CD14-positive monocyte (primary cell): ENCODE data around the gene GINS2. TPM values are rescaled to one million over a fixed set of nuclear protein-coding genes. Genes with fewer than 3 reads are reported as not detected.
A peak's percentile ranks its signal among the peaks of the same experiment; 100 is the strongest.

Source experiments
- DNase-seq, 3 donors: peaks; one replicate each; pipeline ENCODE4 v3.0.0-alpha.2; 2011 to 2022
- H2AFZ ChIP-seq: 2 replicates; pipeline ENCODE4 v1.6.0; 2012; ENCODE audit warnings: mild to moderate bottlenecking, low read depth, low read length, inconsistent platforms; ENCODE audit not compliant: insufficient read depth, poor library complexity, severe bottlenecking
- H3K27ac ChIP-seq, 2 donors: 1 replicate in 1 of 2; 2 replicates in 1 of 2; pipeline ENCODE4 v1.5.1; 2012 to 2013; ENCODE audit warnings: low read length in 2 of 2, control low read depth in 1 of 2, inconsistent platforms in 1 of 2, low read depth in 1 of 2, mild to moderate bottlenecking in 1 of 2
- H3K27me3 ChIP-seq, 2 donors: one replicate each; pipeline versions ENCODE4 v1.6.0 to v1.6.1; 2011 to 2013; ENCODE audit warnings: low read length in 2 of 2; ENCODE audit not compliant: control insufficient read depth in 2 of 2, insufficient read depth in 2 of 2
- H3K36me3 ChIP-seq, 2 donors: replicated peaks in 1 of 2; 1 replicate in 1 of 2; 2 replicates in 1 of 2; pipeline versions ENCODE4 v1.5.1 to v1.6.1; 2012 to 2013; ENCODE audit warnings: low read length in 2 of 2, control low read depth in 1 of 2, inconsistent platforms in 1 of 2, mild to moderate bottlenecking in 1 of 2; ENCODE audit not compliant: insufficient read depth in 2 of 2, control insufficient read depth in 1 of 2
- H3K4me1 ChIP-seq, 2 donors: 1 replicate in 1 of 2; 2 replicates in 1 of 2; pipeline versions ENCODE4 v1.5.1 to v1.6.1; 2012 to 2013; ENCODE audit warnings: low read length in 2 of 2, control low read depth in 1 of 2, inconsistent platforms in 1 of 2, mild to moderate bottlenecking in 1 of 2, moderate library complexity in 1 of 2; ENCODE audit not compliant: insufficient read depth in 2 of 2, control insufficient read depth in 1 of 2
- H3K4me2 ChIP-seq: replicated peaks from 2 replicates; pipeline ENCODE3; 2012; ENCODE audit warnings: low read length, moderate library complexity, mild to moderate bottlenecking; ENCODE audit not compliant: poor library complexity, severe bottlenecking; ENCODE audit errors: extremely low read depth
- H3K4me3 ChIP-seq, 3 experiments: fragments of 200-600 bp in 1 of 3; sonication (generic) in 1 of 3; replicated peaks in 1 of 3; 1 replicate in 2 of 3; 2 replicates in 1 of 3; pipeline ENCODE4 v1.5.1; 2011 to 2013; ENCODE audit warnings: low read length in 3 of 3, mild to moderate bottlenecking in 3 of 3, control low read depth in 2 of 3, low read depth in 2 of 3, inconsistent platforms in 1 of 3, moderate library complexity in 1 of 3
- H3K79me2 ChIP-seq: 2 replicates; pipeline ENCODE4 v1.6.0; 2012; ENCODE audit warnings: mild to moderate bottlenecking, control low read depth, inconsistent platforms, low read length, moderate library complexity; ENCODE audit not compliant: insufficient read depth
- H3K9ac ChIP-seq: 2 replicates; pipeline ENCODE4 v1.6.0; 2017; ENCODE audit warnings: low read length, mild to moderate bottlenecking; ENCODE audit not compliant: insufficient read depth, poor library complexity, severe bottlenecking
- H3K9me3 ChIP-seq, 2 donors: replicated peaks in 1 of 2; 1 replicate in 1 of 2; 2 replicates in 1 of 2; pipeline versions ENCODE4 v1.5.1 to v1.6.1; 2012 to 2013; ENCODE audit warnings: low read length in 2 of 2, control low read depth in 1 of 2; ENCODE audit not compliant: control insufficient read depth in 1 of 2, insufficient read depth in 1 of 2
- H4K20me1 ChIP-seq: 2 replicates; pipeline ENCODE4 v1.6.0; 2012; ENCODE audit warnings: mild to moderate bottlenecking, low read length, control low read depth, moderate library complexity; ENCODE audit not compliant: insufficient read depth
- H3K27ac Mint-ChIP-seq, 7 donors: one replicate each; pipeline ENCODE4 v1.8.0; 2020; ENCODE audit warnings: mild to moderate bottlenecking in 7 of 7, mixed read lengths in 7 of 7, moderate library complexity in 6 of 7, inconsistent platforms in 2 of 7
- H3K27me3 Mint-ChIP-seq, 3 donors: one replicate each; pipeline ENCODE4 v1.8.0; 2021 to 2022; ENCODE audit warnings: low read depth in 3 of 3, mild to moderate bottlenecking in 3 of 3, mixed read lengths in 3 of 3, moderate library complexity in 3 of 3, inconsistent platforms in 1 of 3
- H3K36me3 Mint-ChIP-seq, 2 donors: one replicate each; pipeline ENCODE4 v1.8.0; 2020; ENCODE audit warnings: mixed read lengths in 2 of 2, inconsistent platforms in 1 of 2, mild to moderate bottlenecking in 1 of 2
- H3K4me1 Mint-ChIP-seq: one replicate; pipeline ENCODE4 v1.8.0; 2020; ENCODE audit warnings: mild to moderate bottlenecking, mixed read lengths
- H3K4me3 Mint-ChIP-seq, 2 donors: one replicate each; pipeline ENCODE4 v1.8.0; 2020; ENCODE audit warnings: mild to moderate bottlenecking in 2 of 2, mixed read lengths in 2 of 2, moderate library complexity in 1 of 2
- H3K9me3 Mint-ChIP-seq, 7 donors: one replicate each; pipeline ENCODE4 v1.8.0; 2020 to 2022; ENCODE audit warnings: mixed read lengths in 7 of 7, mild to moderate bottlenecking in 6 of 7, moderate library complexity in 6 of 7, inconsistent platforms in 2 of 7
- WGBS: methylation state at CpG from one replicate; pipeline ENCODE4 v1.1.5; 2013; ENCODE audit warnings: missing lambda C conversion rate; ENCODE audit not compliant: insufficient coverage; 5-methylcytosine and 5-hydroxymethylcytosine counted together
- intact Hi-C, 2 donors: fragments of 100-400 bp; cut with micrococcal nuclease; formaldehyde crosslinking; loops; one replicate each; pipeline versions ENCODE4 v1.15.0 to v1.15.1; 2023
- polyA plus RNA-seq, 3 donors: library from polyadenylated mRNA; depleted of rRNA in 1 of 3; unstranded in 2 of 3; stranded (reverse) in 1 of 3; fragments of 300-500 nt in 2 of 3; fragments of >200 nt in 1 of 3; fragmentation: Illumina TruSeq in 2 of 3; gene quantifications; 1 replicate in 2 of 3; 2 replicates in 1 of 3; pipeline ENCODE4 v1.2.3, GENCODE V29; 2012 to 2021
- TF ChIP-seq, protein P1 (sequence below): fragments of 200-600 bp; IDR thresholded peaks from one replicate; pipeline ENCODE4 v1.8.0; 2022; ENCODE audit warnings: antibody characterized with exemption, mild to moderate bottlenecking

Gene GINS2
- polyA plus RNA-seq, 3 donors: 0.13 to 0.28 TPM; not detected in 1

DNA sequence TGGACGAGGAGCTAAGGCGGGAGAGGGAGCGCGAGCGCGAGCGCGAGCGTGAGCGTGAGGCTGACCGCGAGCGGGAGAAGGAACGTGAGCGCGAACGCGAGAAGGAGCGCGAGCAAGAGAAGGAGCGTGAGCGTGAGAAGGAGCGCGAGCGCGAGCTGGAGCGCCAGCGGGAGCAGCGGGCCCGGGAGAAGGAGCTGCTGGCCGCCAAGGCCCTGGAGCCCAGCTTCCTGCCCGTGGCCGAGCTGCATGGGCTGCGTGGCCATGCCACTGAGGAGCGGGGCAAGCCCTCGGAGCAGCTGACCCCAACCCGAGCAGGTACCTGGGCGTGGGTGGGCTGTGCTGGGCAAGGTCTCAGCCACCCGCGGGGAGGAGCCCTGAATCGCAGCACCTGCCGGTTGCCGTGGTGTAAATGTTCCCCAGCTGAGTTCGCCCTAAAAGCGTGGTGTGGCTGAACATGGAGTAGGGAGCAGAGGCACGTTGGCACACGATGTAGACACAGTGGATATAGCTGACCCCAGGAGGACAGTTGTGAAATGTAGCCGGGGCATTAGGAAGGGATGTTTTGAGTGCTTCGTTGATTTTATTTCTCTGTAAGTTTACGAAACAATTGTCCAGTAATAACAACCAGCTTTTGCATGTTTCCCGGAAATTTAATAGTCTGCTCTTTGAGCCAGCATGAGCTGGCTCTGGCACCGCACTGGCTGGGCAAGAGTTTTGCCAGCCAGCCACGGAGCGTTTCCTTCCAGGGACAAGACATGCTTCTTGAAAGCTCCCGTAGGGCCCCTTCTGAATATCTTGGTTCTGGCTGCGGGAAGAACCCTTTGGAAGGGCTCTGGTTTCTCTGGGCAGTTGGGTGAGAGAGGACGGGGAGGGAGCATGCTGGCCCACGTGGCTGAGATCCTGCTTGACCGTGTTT is 32.1 kb downstream of the GINS2 start:
- peaks cover 60 to 83% of the 10 kb centered on the region in 2 donors for H3K36me3 Mint-ChIP-seq
- no peak overlapping the region for H3K4me3 Mint-ChIP-seq
- WGBS: 96% methylated on average over 55 of the region's 59 CpGs
- Histone ChIP-seq H3K36me3 (peaks cover 80% of the 10 kb centered on the region in 2 donors), H3K4me3 (no peak overlapping the region), H3K4me1 (peaks cover 4 to 6% of the 10 kb centered on the region in 2 donors), H3K27ac (no peak overlapping the region), H4K20me1 (peaks cover 42% of the 10 kb centered on the region), H3K9ac (no peak overlapping the region), H3K79me2 (peaks cover 6% of the 10 kb centered on the region), H3K9me3 (no peaks in the 10 kb centered on the region), H3K27me3 (no peaks in the 10 kb centered on the region), H2AFZ (no peak overlapping the region), H3K4me2 (no peak overlapping the region)
- no peak for DNase-seq
- H3K9me3 Mint-ChIP-seq: no peaks in the 10 kb centered on the region
- peak overlapping the region in 3 of 7 donors; percentile 42 to 87 (median 42) for H3K27ac Mint-ChIP-seq
- TF ChIP-seq, protein P1, sequence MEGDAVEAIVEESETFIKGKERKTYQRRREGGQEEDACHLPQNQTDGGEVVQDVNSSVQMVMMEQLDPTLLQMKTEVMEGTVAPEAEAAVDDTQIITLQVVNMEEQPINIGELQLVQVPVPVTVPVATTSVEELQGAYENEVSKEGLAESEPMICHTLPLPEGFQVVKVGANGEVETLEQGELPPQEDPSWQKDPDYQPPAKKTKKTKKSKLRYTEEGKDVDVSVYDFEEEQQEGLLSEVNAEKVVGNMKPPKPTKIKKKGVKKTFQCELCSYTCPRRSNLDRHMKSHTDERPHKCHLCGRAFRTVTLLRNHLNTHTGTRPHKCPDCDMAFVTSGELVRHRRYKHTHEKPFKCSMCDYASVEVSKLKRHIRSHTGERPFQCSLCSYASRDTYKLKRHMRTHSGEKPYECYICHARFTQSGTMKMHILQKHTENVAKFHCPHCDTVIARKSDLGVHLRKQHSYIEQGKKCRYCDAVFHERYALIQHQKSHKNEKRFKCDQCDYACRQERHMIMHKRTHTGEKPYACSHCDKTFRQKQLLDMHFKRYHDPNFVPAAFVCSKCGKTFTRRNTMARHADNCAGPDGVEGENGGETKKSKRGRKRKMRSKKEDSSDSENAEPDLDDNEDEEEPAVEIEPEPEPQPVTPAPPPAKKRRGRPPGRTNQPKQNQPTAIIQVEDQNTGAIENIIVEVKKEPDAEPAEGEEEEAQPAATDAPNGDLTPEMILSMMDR: no peak
- no peaks in the 10 kb centered on the region for H3K27me3 Mint-ChIP-seq
- intact Hi-C loops: no loop called here
- no peaks in the 10 kb centered on the region for H3K4me1 Mint-ChIP-seq

DNA sequence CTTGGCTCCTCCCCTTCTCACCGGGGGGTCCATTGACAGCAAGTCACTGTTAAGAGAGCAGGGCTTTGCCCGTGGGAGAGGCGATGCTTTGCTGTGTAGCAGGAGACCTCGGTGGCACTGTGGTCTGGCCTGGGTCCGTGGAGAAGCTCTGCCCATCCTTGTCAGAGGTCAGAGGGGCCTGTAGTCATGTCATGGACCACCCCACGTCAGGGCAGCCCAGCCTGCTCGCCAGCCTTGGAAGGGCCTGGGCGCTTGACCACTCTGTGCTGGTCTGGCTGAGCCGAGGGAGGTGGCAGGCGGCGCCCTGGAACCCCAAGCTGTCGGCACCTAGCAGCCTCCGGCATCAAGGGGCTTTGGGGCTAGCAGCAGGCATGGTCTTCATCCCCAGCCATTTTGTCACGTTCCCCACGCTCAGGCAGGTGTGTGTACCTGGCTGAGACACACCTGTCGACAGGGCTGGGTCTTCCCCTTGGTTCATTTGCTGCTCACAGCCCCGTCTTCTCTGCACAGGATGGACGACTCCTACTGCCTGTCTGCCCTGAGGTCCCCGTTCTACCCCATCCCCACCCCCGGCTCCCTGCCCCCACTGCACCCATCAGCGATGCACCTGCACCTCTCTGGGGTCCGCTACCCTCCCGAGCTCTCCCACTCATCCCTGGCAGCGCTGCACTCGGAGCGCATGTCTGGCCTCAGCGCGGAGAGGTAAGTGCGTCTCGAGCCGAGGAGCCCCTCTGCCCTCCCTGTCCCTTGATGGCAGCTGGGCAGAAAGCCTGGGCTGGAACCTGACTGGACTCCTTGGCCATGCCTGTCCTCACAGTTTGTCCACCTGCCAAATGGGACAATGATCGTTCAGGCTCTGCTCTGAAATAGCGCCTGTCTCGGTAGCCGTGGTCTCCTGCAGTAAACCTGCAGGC is 33.3 kb downstream of the GINS2 start:
- peaks cover 55 to 76% of the 10 kb centered on the region in 2 donors for H3K36me3 Mint-ChIP-seq
- no peaks in the 10 kb centered on the region for H3K27me3 Mint-ChIP-seq
- Histone ChIP-seq H3K9ac (no peak overlapping the region), H3K27me3 (no peaks in the 10 kb centered on the region), H2AFZ (no peak overlapping the region), H3K27ac (no peak overlapping the region), H3K79me2 (peaks cover 6% of the 10 kb centered on the region), H4K20me1 (peaks cover 48% of the 10 kb centered on the region), H3K4me3 (no peak overlapping the region), H3K4me1 (peaks cover 4 to 6% of the 10 kb centered on the region in 2 donors), H3K4me2 (no peak overlapping the region), H3K36me3 (peaks cover 70 to 74% of the 10 kb centered on the region in 2 donors), H3K9me3 (no peaks in the 10 kb centered on the region)
- no peak for DNase-seq
- no peaks in the 10 kb centered on the region for H3K4me1 Mint-ChIP-seq
- TF ChIP-seq, protein P1: no peak
- intact Hi-C loops: no loop called here
- H3K9me3 Mint-ChIP-seq: no peaks in the 10 kb centered on the region
- H3K4me3 Mint-ChIP-seq: no peak overlapping the region
- WGBS: 97% methylated on average over 33 of the region's 35 CpGs
- H3K27ac Mint-ChIP-seq: no peak overlapping the region
